Fibroblast of lung (primary cell): ENCODE results near the gene RHBDF2. TPM values are rescaled to one million over a fixed set of nuclear protein-coding genes. Genes with fewer than 3 reads are reported as not detected.

Experiments used
- DNase-seq, 2 donors: peaks; one replicate each; pipeline versions ENCODE4 v3.0.0 to v3.0.0-alpha.2; 2010; ENCODE audit warnings: low read depth in 2 of 2
- H2AFZ ChIP-seq: 2 replicates; pipeline ENCODE4 v1.5.1; 2012; ENCODE audit warnings: low read length, control low read depth, inconsistent platforms
- H3K27ac ChIP-seq: 2 replicates; pipeline ENCODE4 v1.5.1; 2011; ENCODE audit warnings: low read length, control low read depth; ENCODE audit not compliant: insufficient read depth
- H3K27me3 ChIP-seq: 2 replicates; pipeline ENCODE4 v1.5.1; 2011; ENCODE audit warnings: mild to moderate bottlenecking, low read length; ENCODE audit not compliant: control insufficient read depth, insufficient read depth
- H3K36me3 ChIP-seq: 2 replicates; pipeline ENCODE4 v1.5.1; 2011; ENCODE audit warnings: low read length; ENCODE audit not compliant: control insufficient read depth, insufficient read depth
- H3K4me1 ChIP-seq: 2 replicates; pipeline ENCODE4 v1.5.1; 2011; ENCODE audit warnings: low read length; ENCODE audit not compliant: control insufficient read depth, insufficient read depth; ENCODE audit errors: extremely low read depth
- H3K4me2 ChIP-seq: 2 replicates; pipeline ENCODE4 v1.5.1; 2011; ENCODE audit warnings: low read length, control low read depth; ENCODE audit not compliant: insufficient read depth; ENCODE audit errors: extremely low read depth
- H3K4me3 ChIP-seq, 4 experiments: fragments of 200-600 bp in 1 of 4; sonication (generic) in 1 of 4; replicated peaks in 1 of 4; 2 replicates each; pipeline ENCODE4 v1.5.1; 2011 to 2016; ENCODE audit warnings: low read length in 4 of 4, low read depth in 3 of 4, mild to moderate bottlenecking in 3 of 4, control low read depth in 2 of 4, inconsistent platforms in 1 of 4, mixed read lengths in 1 of 4; ENCODE audit not compliant: insufficient read depth in 1 of 4; ENCODE audit errors: control extremely low read depth in 1 of 4
- H3K79me2 ChIP-seq: 2 replicates; pipeline ENCODE4 v1.5.1; 2012; ENCODE audit warnings: mild to moderate bottlenecking, low read length, inconsistent platforms; ENCODE audit not compliant: control insufficient read depth, insufficient read depth
- H3K9ac ChIP-seq: 2 replicates; pipeline ENCODE4 v1.5.1; 2011; ENCODE audit warnings: mild to moderate bottlenecking, low read length, control low read depth; ENCODE audit not compliant: insufficient read depth
- H3K9me3 ChIP-seq: 2 replicates; pipeline ENCODE4 v1.5.1; 2012; ENCODE audit warnings: low read depth, low read length; ENCODE audit not compliant: control insufficient read depth, insufficient read depth
- H4K20me1 ChIP-seq: 2 replicates; pipeline ENCODE4 v1.5.1; 2011; ENCODE audit warnings: low read length; ENCODE audit not compliant: control insufficient read depth, insufficient read depth; ENCODE audit errors: extremely low read depth
- EZH2 ChIP-seq: IDR thresholded peaks from 2 replicates; pipeline ENCODE4 v1.5.1; 2012; ENCODE audit warnings: low read length, control low read depth, mild to moderate bottlenecking; ENCODE audit errors: missing control alignments
- polyA plus RNA-seq, 2 donors: library from polyadenylated mRNA; depleted of rRNA in 1 of 2; stranded (reverse) in 1 of 2; unstranded in 1 of 2; fragments of >200 nt; gene quantifications; 2 replicates each; pipeline ENCODE4 v1.2.1, GENCODE V29; 2011 to 2012; ENCODE audit warnings: missing spikeins in 1 of 2
- total RNA-seq: library from RNA; depleted of rRNA; stranded (reverse); fragments of >200 nt; gene quantifications from 2 replicates; pipeline ENCODE4 v1.2.1, GENCODE V29; 2014
- TF ChIP-seq, protein P1 (sequence below), 2 donors: IDR thresholded peaks in 1 of 2; conservative IDR thresholded peaks in 1 of 2; 1 replicate in 1 of 2; 2 replicates in 1 of 2; pipeline ENCODE4 v1.5.1; 2011 to 2012; ENCODE audit warnings: low read length in 2 of 2, control low read depth in 1 of 2, inconsistent platforms in 1 of 2, low read depth in 1 of 2, mild to moderate bottlenecking in 1 of 2

Gene RHBDF2
- total and polyA plus RNA-seq, 2 donors (not counting 1 experiment from before 2014, with no cell fraction given): 0.94 to 5.1 TPM

DNA sequence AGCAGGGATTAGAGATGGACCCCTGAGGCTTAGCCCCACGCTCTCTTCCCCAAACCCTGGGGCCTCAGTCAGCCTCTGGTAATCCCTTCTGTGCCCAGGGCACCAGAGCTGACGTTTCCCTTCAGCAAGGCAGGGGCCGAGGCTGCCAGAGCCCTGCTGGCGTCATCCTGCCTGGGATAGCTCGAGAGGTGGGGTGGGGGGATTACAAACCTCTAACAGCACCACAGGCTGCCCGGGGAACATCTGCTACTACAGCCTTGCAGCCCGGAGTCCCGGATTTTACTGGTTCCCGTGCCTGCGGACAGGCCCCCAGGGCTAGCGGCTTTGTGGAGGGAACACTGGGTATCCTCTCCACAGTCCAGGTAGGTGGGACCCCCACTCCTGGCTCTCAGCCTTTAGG, 33.9 kb downstream of the RHBDF2 start, which contains the start of gene AANAT:
TSS of gene AANAT (plus strand) at position 238 of the 400 bp plus-strand sequence. CDS start 1,144 bp downstream, outside the sequence.
- no peak within 1 kb of the TSS for H3K4me2 ChIP-seq
- H3K4me3 ChIP-seq: no peak within 1 kb of the TSS
- no peak for DNase-seq
- H3K9me3 ChIP-seq: no peaks in the 10 kb centered on the region
- H3K79me2 ChIP-seq: no peaks in the 10 kb centered on the region
- TF ChIP-seq, protein P1, sequence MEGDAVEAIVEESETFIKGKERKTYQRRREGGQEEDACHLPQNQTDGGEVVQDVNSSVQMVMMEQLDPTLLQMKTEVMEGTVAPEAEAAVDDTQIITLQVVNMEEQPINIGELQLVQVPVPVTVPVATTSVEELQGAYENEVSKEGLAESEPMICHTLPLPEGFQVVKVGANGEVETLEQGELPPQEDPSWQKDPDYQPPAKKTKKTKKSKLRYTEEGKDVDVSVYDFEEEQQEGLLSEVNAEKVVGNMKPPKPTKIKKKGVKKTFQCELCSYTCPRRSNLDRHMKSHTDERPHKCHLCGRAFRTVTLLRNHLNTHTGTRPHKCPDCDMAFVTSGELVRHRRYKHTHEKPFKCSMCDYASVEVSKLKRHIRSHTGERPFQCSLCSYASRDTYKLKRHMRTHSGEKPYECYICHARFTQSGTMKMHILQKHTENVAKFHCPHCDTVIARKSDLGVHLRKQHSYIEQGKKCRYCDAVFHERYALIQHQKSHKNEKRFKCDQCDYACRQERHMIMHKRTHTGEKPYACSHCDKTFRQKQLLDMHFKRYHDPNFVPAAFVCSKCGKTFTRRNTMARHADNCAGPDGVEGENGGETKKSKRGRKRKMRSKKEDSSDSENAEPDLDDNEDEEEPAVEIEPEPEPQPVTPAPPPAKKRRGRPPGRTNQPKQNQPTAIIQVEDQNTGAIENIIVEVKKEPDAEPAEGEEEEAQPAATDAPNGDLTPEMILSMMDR (conservative IDR thresholded peaks at IDR 0.05 in 1 of 2, IDR thresholded peaks at IDR 0.05 in 1 of 2; ENCODE audit: low read depth in 1 of 2, low read length in 2 of 2): no peak
- no peak for TF ChIP-seq EZH2
- H3K4me1 ChIP-seq: no peaks in the 10 kb centered on the region
- H4K20me1 ChIP-seq: no peaks in the 10 kb centered on the region
- no peaks in the 10 kb centered on the region for H3K36me3 ChIP-seq
- no peaks in the 10 kb centered on the region for H3K27me3 ChIP-seq
- H3K9ac ChIP-seq: no peak within 1 kb of the TSS
- H2AFZ ChIP-seq: no peak within 1 kb of the TSS
- no peak within 1 kb of the TSS for H3K27ac ChIP-seq

DNA sequence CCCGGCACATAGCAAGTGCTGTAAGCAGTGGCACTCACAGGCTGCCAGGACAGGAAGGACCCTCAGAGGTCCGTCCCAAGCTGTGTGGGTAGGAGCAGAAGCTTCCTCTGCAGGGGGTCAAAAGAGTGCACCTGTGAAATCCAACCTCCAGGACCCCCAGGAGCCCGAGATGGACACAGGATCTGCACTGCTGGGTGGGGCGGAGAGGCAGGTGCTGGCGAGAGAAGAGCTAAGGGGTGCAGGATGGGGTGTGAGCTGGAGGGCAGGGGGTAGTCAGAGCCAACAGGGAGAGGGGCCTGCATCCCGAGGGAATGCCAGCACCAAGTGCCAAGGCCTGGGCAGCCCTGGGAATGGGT, 34.5 kb downstream of the RHBDF2 start:
- Histone ChIP-seq H3K27me3 (no peaks in the 10 kb centered on the region), H3K9me3 (no peaks in the 10 kb centered on the region), H3K79me2 (no peaks in the 10 kb centered on the region), H3K4me1 (no peaks in the 10 kb centered on the region), H3K27ac (no peak overlapping the region), H2AFZ (no peak overlapping the region), H3K4me2 (no peak overlapping the region), H3K9ac (no peak overlapping the region), H4K20me1 (no peaks in the 10 kb centered on the region), H3K36me3 (no peaks in the 10 kb centered on the region), H3K4me3 (no peak overlapping the region)
- TF ChIP-seq, protein P1 (conservative IDR thresholded peaks at IDR 0.05 in 1 of 2, IDR thresholded peaks at IDR 0.05 in 1 of 2; ENCODE audit: low read depth in 1 of 2, low read length in 2 of 2): no peak
- no peak for TF ChIP-seq EZH2
- DNase-seq: no peak

DNA sequence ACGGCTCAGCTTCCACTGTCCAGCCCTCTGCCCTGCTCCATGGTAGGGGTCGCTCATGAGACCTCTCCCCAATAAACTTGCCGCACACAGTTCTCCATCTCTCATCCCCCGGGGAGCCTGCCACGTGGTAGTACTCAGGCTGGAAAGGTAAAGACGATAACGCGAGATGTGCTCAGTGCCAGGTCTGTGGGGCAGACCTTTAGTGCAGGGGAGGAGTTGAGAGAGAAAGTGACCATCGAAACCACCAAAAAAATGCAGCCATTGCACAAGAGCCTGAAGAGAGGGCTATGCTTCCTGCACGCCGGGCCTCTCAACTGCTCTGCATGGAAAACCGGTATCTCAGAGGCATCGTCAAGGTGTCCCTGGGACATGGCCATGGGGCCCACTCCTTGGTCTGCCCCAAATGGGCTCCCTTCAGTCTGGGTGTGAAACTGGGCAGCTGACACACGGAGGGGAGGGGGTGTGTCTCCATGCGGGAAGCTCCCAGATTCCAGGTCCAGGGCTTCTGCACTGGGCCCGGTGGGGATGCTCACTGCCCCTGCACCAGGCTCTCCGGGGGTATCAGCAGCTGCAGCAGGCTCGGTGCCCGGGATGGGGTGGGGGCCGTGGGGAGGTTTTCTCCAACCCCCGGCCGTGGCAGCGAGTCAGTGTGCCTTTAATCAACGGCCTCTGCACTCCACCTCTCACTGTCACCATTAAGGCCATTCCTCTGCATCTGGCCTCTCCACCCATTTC, 38.5 kb downstream of the RHBDF2 start:
- H4K20me1 ChIP-seq: no peaks in the 10 kb centered on the region
- H3K79me2 ChIP-seq: no peaks in the 10 kb centered on the region
- no peak for DNase-seq

More for the DNA sequence above, 38.5 kb downstream of the RHBDF2 start:
- no peak overlapping the region for H3K27ac ChIP-seq
- H3K36me3 ChIP-seq: no peaks in the 10 kb centered on the region
- H3K9ac ChIP-seq: no peak overlapping the region
- no peaks in the 10 kb centered on the region for H3K4me1 ChIP-seq
- H3K4me3 ChIP-seq: no peak overlapping the region
- H2AFZ ChIP-seq: no peak overlapping the region
- no peaks in the 10 kb centered on the region for H3K27me3 ChIP-seq
- H3K4me2 ChIP-seq: no peak overlapping the region
- H3K9me3 ChIP-seq: no peaks in the 10 kb centered on the region
- TF ChIP-seq, protein P1 (conservative IDR thresholded peaks at IDR 0.05 in 1 of 2, IDR thresholded peaks at IDR 0.05 in 1 of 2; ENCODE audit: low read depth in 1 of 2, low read length in 2 of 2): no peak
